ENCODE results near the gene HSDL2.

HSDL2 gene

GRCh38 chr9:112520069-112520468, 140.2 kb downstream of the HSDL2 start:
- no peak for ATAC-seq
- TF ChIP-seq ZNF8 (CRISPR knock-in tag; IDR thresholded peaks at IDR 0.05) (no peak), CSDC2 (CRISPR knock-in tag; IDR thresholded peaks at IDR 0.05) (no peak), PPARA (CRISPR knock-in tag; IDR thresholded peaks at IDR 0.05; ENCODE audit: borderline replicate concordance) (no peak), TSHZ2 (CRISPR knock-in tag; IDR thresholded peaks at IDR 0.05) (no peak), ARNTL (CRISPR knock-in tag; IDR thresholded peaks at IDR 0.05; ENCODE audit: borderline replicate concordance, low read depth) (no peak)

DNA sequence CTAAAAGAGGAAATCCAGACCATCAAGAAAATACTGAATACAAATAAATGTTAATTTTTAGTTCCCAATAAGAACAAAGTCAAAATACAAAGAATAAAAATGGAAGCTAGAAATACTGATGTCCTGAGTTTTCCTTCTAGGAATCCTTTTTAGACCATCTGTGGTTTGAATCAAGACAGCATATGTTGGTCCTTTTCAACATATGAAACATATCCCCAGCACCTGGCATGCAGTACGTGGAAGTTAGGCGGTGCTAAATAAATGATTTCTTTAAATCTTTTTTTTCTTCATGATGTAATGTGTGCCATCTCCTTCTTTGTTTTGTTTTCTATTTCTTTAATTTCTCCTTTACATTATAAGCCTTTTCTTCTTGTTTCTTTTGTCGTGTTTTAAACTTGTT, 140.7 kb downstream of the HSDL2 start:
- no peak for ATAC-seq
- TF ChIP-seq ZNF70 (CRISPR knock-in tag; IDR thresholded peaks at IDR 0.05) (no peak), ZNF565 (CRISPR knock-in tag; conservative IDR thresholded peaks at IDR 0.05; ENCODE audit: low read depth) (no peak), GLIS3 (CRISPR knock-in tag; IDR thresholded peaks at IDR 0.05) (no peak), CREB5 (CRISPR knock-in tag; IDR thresholded peaks at IDR 0.05; ENCODE audit: low read depth) (no peak), ESRRG (CRISPR knock-in tag; IDR thresholded peaks at IDR 0.05) (no peak), ZFP30 (CRISPR knock-in tag; IDR thresholded peaks at IDR 0.05) (no peak), CSRNP3 (CRISPR knock-in tag; IDR thresholded peaks at IDR 0.05) (no peak)

Data from SK-N-SH treated with all-trans-retinoic acid at 6 μM for 48 hours (cell line).